ENCODE results near the gene BNIP1.

BNIP1 gene

DNA sequence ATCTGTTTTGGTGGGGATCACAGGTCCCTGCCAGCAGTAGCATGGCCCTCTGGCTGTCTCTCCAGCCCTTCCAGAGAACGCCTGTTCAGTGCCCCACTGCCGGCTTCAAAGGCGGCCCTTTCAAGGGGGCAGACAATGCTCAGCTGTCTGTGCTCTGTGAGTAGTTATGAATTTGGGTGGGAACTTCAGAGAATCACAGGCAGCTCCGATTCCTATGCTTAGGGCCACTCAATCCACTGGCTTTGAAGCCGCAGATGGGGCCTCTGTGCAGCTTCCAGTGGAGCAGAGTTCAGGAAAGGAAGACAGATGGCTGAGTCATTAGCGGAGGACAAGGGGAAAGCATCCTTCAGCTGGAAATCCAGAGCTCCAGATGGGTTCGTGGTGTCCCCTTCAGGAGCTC lies 48.2 kb downstream of the BNIP1 start:
- no peak overlapping the region for H3K27ac ChIP-seq (ENCODE audit: low read length)
- no peak overlapping the region for H3K4me3 ChIP-seq (ENCODE audit: low read length in 2 of 2)

DNA sequence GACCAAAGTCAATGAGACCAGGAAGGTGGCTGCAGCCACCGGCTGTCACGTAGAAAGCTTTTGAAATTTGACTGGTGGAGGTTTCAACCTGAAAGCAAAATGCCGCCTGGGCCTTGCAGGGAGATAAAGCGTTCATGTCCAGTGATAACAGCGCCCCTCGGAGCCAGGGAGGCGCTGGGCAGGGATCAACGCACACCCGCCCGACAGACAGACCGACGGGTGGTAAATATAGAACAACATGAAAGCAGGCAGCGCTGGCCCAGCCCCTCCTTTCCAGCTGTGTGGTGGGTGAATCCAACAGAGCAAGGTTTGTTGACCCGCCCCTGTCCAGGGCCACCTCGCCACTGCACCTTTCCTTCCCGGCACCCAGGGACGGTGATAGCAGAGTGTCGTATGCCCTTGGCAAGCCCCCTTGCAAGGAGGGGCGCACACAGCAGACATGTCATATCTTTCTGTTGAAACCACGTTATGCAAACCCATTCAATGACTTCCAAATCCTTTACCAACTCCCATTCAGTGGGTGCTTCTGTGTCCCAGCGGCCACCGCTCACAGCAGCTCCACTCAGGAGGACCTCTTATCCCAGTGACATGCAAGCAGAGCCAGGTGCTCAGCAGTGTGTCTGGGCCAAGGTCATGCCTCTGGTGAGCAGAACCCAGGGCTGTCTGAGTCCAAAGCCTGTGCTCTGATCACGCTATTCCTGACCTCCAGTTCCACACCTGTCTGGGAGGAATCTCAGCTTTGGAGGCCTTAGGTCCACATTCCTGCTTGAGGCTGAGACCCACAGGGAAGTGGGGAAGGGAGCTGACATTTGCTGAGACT lies 52.0 kb downstream of the BNIP1 start:
- H3K9me3 ChIP-seq (ENCODE audit: control insufficient read depth in 2 of 2, low read length in 2 of 2) = peaks cover 7 to 15% of the 10 kb centered on the region in 2 donors
- H3K27ac ChIP-seq (ENCODE audit: low read length) = no peak overlapping the region
- peaks cover 0 to 2% of the 10 kb centered on the region in 2 donors for H3K36me3 ChIP-seq (ENCODE audit: control insufficient read depth in 2 of 2, insufficient read depth in 2 of 2, low read length in 2 of 2)
- H3K27me3 ChIP-seq (ENCODE audit: control insufficient read depth in 1 of 2, insufficient read depth in 2 of 2, low read length in 2 of 2) = peaks cover 0 to 10% of the 10 kb centered on the region in 2 donors
- no peaks in the 10 kb centered on the region for H3K4me1 ChIP-seq (ENCODE audit: control insufficient read depth, insufficient read depth, low read length)
- H3K4me3 ChIP-seq (ENCODE audit: low read length in 2 of 2) = no peak overlapping the region
- no peak overlapping the region for H3K9ac ChIP-seq (ENCODE audit: low read length in 2 of 2)

More for the DNA sequence above, 48.2 kb downstream of the BNIP1 start:
- Histone ChIP-seq H3K9ac (ENCODE audit: low read length in 2 of 2) (no peak overlapping the region), H3K4me1 (ENCODE audit: control insufficient read depth, insufficient read depth, low read length) (no peaks in the 10 kb centered on the region), H3K9me3 (ENCODE audit: control insufficient read depth in 2 of 2, low read length in 2 of 2) (no peaks in the 10 kb centered on the region), H3K36me3 (ENCODE audit: control insufficient read depth in 2 of 2, insufficient read depth in 2 of 2, low read length in 2 of 2) (no peaks in the 10 kb centered on the region), H3K27me3 (ENCODE audit: control insufficient read depth in 1 of 2, insufficient read depth in 2 of 2, low read length in 2 of 2) (peaks cover 0 to 8% of the 10 kb centered on the region in 2 donors)

DNA sequence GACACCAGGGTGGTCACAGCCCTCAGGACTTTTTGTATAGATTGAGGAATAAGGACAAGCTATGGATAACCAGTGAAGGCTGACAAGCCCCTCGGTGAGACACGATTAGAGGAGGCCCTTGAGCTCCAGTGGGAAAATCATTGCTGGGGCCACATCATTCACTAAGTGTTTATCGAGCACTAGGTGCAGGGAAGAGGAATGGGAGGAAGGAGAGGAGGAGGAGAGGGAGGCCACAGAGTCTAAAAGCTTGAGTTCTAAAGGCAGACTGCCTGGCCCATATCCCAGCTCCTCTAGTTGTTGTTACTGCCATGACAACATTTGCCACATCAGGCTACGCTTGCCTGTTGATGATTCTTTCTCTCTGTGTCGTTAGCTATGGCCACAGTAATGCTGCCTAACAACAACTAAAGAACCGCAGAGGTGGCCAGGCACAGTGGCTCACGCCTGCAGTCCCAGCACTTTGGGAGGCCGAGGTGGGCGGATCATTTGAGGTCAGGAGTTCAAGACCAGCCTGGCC lies 53.1 kb downstream of the BNIP1 start:
- no peak overlapping the region for H3K27ac ChIP-seq (ENCODE audit: low read length)

DNA sequence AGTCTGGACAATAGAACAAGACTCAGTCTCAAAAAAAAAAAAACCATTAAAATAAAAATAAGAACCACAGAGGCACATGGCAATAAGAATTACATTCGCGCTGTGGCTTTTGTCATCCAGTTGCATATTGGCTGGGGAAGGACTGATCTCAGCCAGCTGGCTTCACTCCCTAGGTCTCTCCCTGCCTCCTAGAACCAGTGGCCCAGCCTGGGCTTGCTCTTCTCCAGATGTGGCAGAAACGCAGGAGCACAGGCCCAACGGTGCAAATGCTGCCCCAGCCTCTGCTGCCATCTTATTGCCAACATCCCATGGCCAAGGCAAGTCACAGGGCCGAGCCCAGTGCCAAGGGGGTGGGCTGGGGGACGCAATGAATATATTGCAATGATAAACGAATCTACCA lies 53.7 kb downstream of the BNIP1 start:
- H3K4me1 ChIP-seq (ENCODE audit: control insufficient read depth, insufficient read depth, low read length) = no peaks in the 10 kb centered on the region
- H3K27me3 ChIP-seq (ENCODE audit: control insufficient read depth in 1 of 2, insufficient read depth in 2 of 2, low read length in 2 of 2) = peaks cover 4 to 18% of the 10 kb centered on the region in 2 donors
- H3K9ac ChIP-seq (ENCODE audit: low read length in 2 of 2) = no peak overlapping the region
- peaks cover 0 to 2% of the 10 kb centered on the region in 2 donors for H3K36me3 ChIP-seq (ENCODE audit: control insufficient read depth in 2 of 2, insufficient read depth in 2 of 2, low read length in 2 of 2)
- peaks cover 7 to 15% of the 10 kb centered on the region in 2 donors for H3K9me3 ChIP-seq (ENCODE audit: control insufficient read depth in 2 of 2, low read length in 2 of 2)
- no peak overlapping the region for H3K4me3 ChIP-seq (ENCODE audit: low read length in 2 of 2)
- no peak overlapping the region for H3K27ac ChIP-seq (ENCODE audit: low read length)

More for the DNA sequence above, 53.1 kb downstream of the BNIP1 start:
- H3K4me3 ChIP-seq (ENCODE audit: low read length in 2 of 2) = no peak overlapping the region
- no peak overlapping the region for H3K9ac ChIP-seq (ENCODE audit: low read length in 2 of 2)
- H3K27me3 ChIP-seq (ENCODE audit: control insufficient read depth in 1 of 2, insufficient read depth in 2 of 2, low read length in 2 of 2) = peaks cover 2 to 12% of the 10 kb centered on the region in 2 donors
- H3K36me3 ChIP-seq (ENCODE audit: control insufficient read depth in 2 of 2, insufficient read depth in 2 of 2, low read length in 2 of 2) = peaks cover 0 to 2% of the 10 kb centered on the region in 2 donors
- H3K9me3 ChIP-seq (ENCODE audit: control insufficient read depth in 2 of 2, low read length in 2 of 2) = peaks cover 7 to 15% of the 10 kb centered on the region in 2 donors
- no peaks in the 10 kb centered on the region for H3K4me1 ChIP-seq (ENCODE audit: control insufficient read depth, insufficient read depth, low read length)

DNA sequence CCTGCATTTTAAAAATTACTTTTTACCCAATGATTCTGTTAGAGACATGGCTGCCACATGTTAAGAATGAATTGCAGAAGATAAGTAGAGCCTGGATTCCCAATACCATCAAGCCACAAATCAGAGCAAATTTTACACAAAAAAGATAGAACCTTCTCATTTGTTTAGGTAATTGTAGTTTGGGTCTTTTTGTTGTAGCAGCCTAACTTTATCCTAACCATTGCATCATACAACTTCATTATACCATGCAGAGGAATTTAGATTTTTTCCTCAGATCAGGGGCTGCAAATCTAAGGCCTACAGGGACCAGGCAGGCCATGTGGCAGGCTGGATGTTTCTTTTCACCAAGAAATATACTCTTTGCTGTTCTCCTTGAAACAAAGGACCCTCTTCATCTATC lies 56.0 kb downstream of the BNIP1 start:
- Histone ChIP-seq H3K9me3 (ENCODE audit: control insufficient read depth in 2 of 2, low read length in 2 of 2) (peaks cover 7 to 15% of the 10 kb centered on the region in 2 donors), H3K9ac (ENCODE audit: low read length in 2 of 2) (no peak overlapping the region), H3K36me3 (ENCODE audit: control insufficient read depth in 2 of 2, insufficient read depth in 2 of 2, low read length in 2 of 2) (peaks cover 0 to 2% of the 10 kb centered on the region in 2 donors), H3K4me1 (ENCODE audit: control insufficient read depth, insufficient read depth, low read length) (no peaks in the 10 kb centered on the region), H3K27me3 (ENCODE audit: control insufficient read depth in 1 of 2, insufficient read depth in 2 of 2, low read length in 2 of 2) (peaks cover 7 to 22% of the 10 kb centered on the region in 2 donors), H3K4me3 (ENCODE audit: low read length in 2 of 2) (no peak overlapping the region), H3K27ac (ENCODE audit: low read length) (no peak overlapping the region)

DNA sequence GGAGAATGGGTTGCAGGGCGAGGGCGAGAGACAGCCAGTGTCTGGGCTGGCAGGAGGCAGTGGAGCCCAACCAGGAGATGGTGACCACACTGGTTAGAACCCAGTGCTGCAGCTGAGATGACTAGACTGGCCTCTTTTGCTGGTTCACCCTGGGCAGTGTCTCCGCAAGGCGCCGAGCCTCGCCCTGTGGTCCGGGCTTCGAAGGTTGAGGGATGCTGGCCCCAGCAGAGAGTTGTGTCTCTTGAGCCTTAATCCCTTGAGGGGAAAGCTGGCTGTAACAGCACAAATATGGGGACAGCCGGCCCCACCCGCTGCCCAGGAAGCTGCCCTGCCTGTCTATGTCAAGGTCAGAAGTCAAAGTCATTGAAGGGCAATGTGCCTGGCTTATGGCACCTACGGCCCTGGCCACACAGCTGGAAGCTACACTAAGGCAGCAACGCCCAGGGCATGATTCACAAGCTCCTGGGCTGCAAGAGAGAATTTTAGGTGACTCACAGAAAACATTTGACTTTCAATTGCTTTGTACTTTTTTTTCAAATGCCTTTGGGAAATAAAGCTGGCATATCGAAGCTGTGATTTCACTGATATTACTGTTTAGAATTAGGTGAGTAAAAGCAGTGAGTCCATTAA lies 57.4 kb downstream of the BNIP1 start:
- Histone ChIP-seq H3K36me3 (ENCODE audit: control insufficient read depth in 2 of 2, insufficient read depth in 2 of 2, low read length in 2 of 2) (peaks cover 0 to 2% of the 10 kb centered on the region in 2 donors), H3K9me3 (ENCODE audit: control insufficient read depth in 2 of 2, low read length in 2 of 2) (peaks cover 7 to 15% of the 10 kb centered on the region in 2 donors), H3K4me3 (ENCODE audit: low read length in 2 of 2) (no peak overlapping the region), H3K4me1 (ENCODE audit: control insufficient read depth, insufficient read depth, low read length) (no peaks in the 10 kb centered on the region), H3K9ac (ENCODE audit: low read length in 2 of 2) (no peak overlapping the region), H3K27me3 (ENCODE audit: control insufficient read depth in 1 of 2, insufficient read depth in 2 of 2, low read length in 2 of 2) (peaks cover 7 to 25% of the 10 kb centered on the region in 2 donors), H3K27ac (ENCODE audit: low read length) (no peak overlapping the region)

DNA sequence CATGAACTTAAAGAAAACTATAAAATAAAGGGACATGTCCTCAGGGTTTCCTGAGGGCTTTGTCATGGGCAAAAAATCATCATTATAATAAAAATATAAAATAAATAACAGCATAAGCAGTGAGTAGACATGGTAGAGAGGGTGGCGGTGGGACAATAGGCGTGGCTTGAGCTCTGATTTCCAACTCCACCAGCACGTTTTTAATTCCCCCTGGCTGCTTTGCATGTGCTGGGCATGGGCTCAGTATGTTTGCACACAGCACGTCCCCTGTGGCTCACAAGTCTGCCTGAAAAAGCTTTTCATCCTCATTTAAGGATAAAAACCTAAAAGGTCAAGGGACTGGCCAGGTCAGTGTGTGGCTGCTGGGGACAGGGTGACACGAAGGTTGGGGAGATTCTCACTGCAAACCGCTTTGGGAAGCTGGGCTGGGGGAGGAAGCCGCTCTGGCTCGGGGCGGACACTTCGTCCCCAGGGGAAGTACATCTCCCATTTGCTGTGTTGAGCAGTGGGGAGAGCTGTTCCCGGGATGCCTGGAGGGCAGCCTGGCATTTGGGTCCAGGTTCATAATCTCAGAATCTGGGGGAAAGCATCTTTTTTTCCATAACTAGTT lies 58.0 kb downstream of the BNIP1 start:
- H3K27ac ChIP-seq (ENCODE audit: low read length) = no peak overlapping the region
- H3K36me3 ChIP-seq (ENCODE audit: control insufficient read depth in 2 of 2, insufficient read depth in 2 of 2, low read length in 2 of 2) = peaks cover 0 to 2% of the 10 kb centered on the region in 2 donors
- H3K4me3 ChIP-seq (ENCODE audit: low read length in 2 of 2) = no peak overlapping the region
- H3K27me3 ChIP-seq (ENCODE audit: control insufficient read depth in 1 of 2, insufficient read depth in 2 of 2, low read length in 2 of 2) = peaks cover 7 to 25% of the 10 kb centered on the region in 2 donors
- H3K9me3 ChIP-seq (ENCODE audit: control insufficient read depth in 2 of 2, low read length in 2 of 2) = peaks cover 7 to 15% of the 10 kb centered on the region in 2 donors
- H3K4me1 ChIP-seq (ENCODE audit: control insufficient read depth, insufficient read depth, low read length) = no peaks in the 10 kb centered on the region
- no peak overlapping the region for H3K9ac ChIP-seq (ENCODE audit: low read length in 2 of 2)

DNA sequence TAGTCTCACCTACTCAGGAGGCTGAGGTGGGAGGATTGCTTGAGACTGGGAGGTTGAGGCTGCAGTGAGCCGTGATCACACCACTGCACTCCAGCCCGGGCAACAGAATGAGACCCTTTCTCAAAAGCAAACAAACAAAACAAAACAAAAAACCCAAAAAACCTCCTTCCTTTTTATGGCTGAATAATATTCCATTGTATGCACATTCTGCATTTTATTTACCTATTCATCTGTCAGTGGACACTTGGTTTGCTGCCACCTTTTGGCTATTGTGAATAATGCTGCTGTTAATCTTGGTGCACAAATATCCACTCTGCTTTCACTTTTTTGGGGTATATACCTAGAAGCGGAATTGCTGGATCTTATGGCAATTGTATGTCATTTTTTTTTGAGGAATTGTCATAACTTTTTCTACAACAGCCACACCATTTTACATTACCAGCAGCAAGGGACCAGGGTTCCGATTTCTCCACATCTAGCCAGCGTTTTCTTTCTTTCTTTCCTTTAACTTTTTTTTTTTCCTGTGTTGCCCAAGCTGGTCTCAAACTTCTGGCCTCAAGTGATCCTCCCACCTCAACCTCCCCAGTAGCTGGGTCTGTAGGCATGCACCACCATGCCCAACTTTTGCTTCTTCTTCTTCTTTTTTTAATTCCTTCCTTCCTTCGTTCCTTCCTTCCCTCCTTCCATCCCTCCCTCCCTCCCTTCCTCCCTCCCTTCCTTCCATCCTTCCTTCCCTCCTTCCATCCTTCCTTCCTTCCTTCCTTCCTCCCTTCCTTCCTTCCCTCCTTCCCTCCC lies 60.1 kb downstream of the BNIP1 start:
- Histone ChIP-seq H3K9ac (ENCODE audit: low read length in 2 of 2) (no peak overlapping the region), H3K27ac (ENCODE audit: low read length) (no peak overlapping the region), H3K4me1 (ENCODE audit: control insufficient read depth, insufficient read depth, low read length) (no peaks in the 10 kb centered on the region), H3K4me3 (ENCODE audit: low read length in 2 of 2) (no peak overlapping the region), H3K27me3 (ENCODE audit: control insufficient read depth in 1 of 2, insufficient read depth in 2 of 2, low read length in 2 of 2) (peaks cover 7 to 24% of the 10 kb centered on the region in 2 donors), H3K9me3 (ENCODE audit: control insufficient read depth in 2 of 2, low read length in 2 of 2) (peaks cover 7 to 12% of the 10 kb centered on the region in 2 donors), H3K36me3 (ENCODE audit: control insufficient read depth in 2 of 2, insufficient read depth in 2 of 2, low read length in 2 of 2) (peaks cover 0 to 1% of the 10 kb centered on the region in 2 donors)

DNA sequence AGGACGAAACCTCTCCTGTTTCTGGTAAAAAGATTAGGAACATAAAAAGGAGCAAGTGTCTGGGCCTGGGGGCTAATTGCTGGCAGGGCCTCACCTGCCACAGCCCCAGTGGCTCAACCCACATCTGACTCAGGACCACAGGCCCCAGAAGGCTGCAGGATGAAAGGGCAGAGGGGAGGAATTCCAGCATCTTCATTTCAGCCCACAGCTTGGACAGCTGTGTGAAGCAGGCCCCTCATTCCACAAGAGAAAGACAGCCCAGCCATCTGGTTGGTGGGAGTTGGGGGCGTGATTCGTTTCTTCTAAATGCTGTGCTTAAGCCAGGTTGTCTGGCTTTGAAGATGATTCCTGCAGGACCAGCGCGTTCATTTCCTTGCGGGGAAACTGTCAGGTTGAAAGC lies 61.6 kb downstream of the BNIP1 start:
- Histone ChIP-seq H3K27ac (ENCODE audit: low read length) (no peak overlapping the region), H3K36me3 (ENCODE audit: control insufficient read depth in 2 of 2, insufficient read depth in 2 of 2, low read length in 2 of 2) (no peaks in the 10 kb centered on the region), H3K27me3 (ENCODE audit: control insufficient read depth in 1 of 2, insufficient read depth in 2 of 2, low read length in 2 of 2) (peaks cover 7 to 26% of the 10 kb centered on the region in 2 donors), H3K9ac (ENCODE audit: low read length in 2 of 2) (no peak overlapping the region), H3K9me3 (ENCODE audit: control insufficient read depth in 2 of 2, low read length in 2 of 2) (no peaks in the 10 kb centered on the region), H3K4me3 (ENCODE audit: low read length in 2 of 2) (no peak overlapping the region), H3K4me1 (ENCODE audit: control insufficient read depth, insufficient read depth, low read length) (no peaks in the 10 kb centered on the region)

DNA sequence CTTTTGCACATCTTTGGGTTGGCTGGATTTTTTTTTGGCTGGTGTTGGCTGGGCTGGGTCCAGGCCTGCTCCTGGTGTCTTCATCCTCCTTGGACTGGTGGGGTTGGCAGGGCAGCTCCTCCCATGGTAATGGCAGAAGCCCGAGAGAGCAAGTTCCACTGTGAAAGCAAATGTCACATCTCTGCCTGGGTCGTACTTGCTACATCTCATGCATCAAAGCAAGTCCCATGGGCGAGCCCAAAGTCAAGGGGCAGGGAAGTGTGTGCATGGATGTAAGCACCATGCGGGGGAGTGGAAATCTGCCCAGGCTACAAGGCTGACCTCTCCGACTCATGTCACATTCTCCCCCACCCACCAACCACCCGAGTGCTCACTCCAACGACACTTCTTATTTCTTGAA lies 64.0 kb downstream of the BNIP1 start:
- Histone ChIP-seq H3K4me3 (ENCODE audit: low read length in 2 of 2) (no peak overlapping the region), H3K27me3 (ENCODE audit: control insufficient read depth in 1 of 2, insufficient read depth in 2 of 2, low read length in 2 of 2) (peaks cover 3 to 13% of the 10 kb centered on the region in 2 donors), H3K36me3 (ENCODE audit: control insufficient read depth in 2 of 2, insufficient read depth in 2 of 2, low read length in 2 of 2) (no peaks in the 10 kb centered on the region), H3K9me3 (ENCODE audit: control insufficient read depth in 2 of 2, low read length in 2 of 2) (no peaks in the 10 kb centered on the region), H3K4me1 (ENCODE audit: control insufficient read depth, insufficient read depth, low read length) (no peaks in the 10 kb centered on the region), H3K9ac (ENCODE audit: low read length in 2 of 2) (no peak overlapping the region), H3K27ac (ENCODE audit: low read length) (no peak overlapping the region)

All from stomach smooth muscle (tissue), 2 donors.